HG02623 (cell line): ENCODE results near the gene GMDS.
"Not testable (repeated sequence)": the region's sequence is repeated elsewhere in the genome, so short reads cannot be mapped to it uniquely, and the experiment has no call there.

Experiments
- ATAC-seq: cut with Tn5 transposase; IDR thresholded peaks from one replicate; pipeline ENCODE4 v1.9.1; 2021; ENCODE audit warnings: moderate library complexity; ENCODE audit not compliant: unreplicated experiment

Gene GMDS

DNA sequence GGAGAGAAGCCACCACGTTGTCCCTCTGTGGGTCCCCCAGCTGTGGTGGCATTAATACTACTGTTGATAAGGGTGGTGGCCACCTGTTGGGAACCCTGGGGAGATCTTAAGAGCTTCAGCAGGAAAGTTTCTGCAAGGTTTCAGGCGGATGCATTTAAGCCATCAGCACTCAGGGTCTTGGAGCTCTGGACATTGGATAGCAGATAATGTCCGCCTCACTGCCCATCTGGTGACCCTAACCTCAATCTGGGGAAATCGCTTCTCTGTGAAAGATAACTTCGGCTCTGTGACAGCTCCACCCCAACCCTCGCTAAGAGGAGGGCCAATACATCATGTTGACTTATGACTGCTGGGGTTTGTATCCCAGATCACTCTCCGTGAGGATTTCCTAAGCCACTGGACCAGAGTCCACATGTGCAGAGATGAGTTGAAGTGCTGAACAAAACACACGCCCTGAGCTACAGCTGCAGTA lies 542.8 kb downstream of the GMDS start:
- ATAC-seq: no peak

- ATAC-seq: no peak
These were observed 543.6 kb downstream of the GMDS start for GRCh38 chr6:1701668-1702353.

- ATAC-seq: no peak
These were observed 545.0 kb downstream of the GMDS start for GRCh38 chr6:1700278-1700967.

DNA sequence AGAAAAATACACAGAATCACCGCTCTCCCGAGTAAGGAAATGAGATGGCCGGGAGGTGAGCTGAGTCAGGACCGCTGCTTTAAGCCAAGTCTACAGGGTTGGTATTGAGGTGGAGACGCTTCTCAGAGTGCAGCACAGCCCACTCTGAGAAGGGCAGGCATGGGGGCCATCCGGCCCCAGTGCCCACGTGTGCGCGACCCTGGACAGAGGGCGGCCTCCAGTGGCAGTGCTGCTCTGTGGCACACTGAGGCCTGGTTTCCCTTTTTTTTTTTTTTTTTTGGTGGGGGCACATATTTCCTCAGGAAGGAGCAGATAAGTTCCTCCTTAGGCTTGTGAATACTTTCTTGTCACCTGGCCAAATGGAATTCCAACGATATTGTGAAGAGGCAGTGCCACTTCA lies 546.9 kb downstream of the GMDS start:
- no peak for ATAC-seq

GRCh38 chr6:1697688-1698351 lies 547.6 kb downstream of the GMDS start:
- ATAC-seq: no peak

GRCh38 chr6:1696463-1696850 lies 548.9 kb downstream of the GMDS start:
- no peak for ATAC-seq

DNA sequence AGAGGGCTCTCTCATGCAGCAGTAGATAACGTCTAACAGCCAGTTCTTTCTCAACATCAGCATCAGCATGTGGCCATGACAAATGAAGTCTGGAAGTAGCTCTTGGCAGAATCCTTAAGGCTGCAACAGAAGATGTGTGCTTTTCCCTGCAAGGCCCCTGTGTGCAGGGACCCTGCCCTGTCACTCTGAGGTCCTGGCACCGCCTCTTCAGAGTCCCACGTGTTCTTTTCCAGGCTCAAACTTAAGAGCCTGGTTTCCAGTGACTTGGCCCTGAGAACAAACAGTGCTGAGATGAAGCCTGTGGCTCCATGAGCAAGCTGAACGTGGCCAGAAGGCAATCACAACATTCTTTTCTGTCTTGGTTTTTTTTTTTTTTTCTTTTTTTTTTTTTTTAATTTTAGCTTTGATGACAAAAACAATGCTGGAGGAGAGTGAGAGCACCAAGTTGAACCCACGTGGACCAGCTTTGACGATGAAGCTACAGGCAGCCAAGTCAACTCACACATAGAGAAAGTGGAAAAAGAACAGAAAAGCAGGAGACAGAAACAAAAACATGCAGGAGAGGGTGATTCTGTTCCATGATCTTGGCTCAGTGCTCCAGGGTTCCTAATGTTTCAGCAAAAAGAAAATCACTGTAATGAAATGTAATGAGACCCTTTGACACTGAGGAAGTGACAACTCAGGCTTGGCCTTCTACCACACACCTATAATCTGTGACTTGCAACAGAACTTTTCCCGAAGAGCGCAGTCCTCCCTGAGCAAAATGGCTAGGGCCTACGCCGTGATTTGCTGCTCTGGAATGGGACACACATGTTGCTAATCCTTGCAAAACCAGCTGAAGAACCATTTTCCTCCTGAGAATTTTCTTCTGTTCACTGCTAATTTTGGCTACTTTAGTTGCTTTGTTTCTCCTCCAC lies 549.6 kb downstream of the GMDS start:
- no peak for ATAC-seq

DNA sequence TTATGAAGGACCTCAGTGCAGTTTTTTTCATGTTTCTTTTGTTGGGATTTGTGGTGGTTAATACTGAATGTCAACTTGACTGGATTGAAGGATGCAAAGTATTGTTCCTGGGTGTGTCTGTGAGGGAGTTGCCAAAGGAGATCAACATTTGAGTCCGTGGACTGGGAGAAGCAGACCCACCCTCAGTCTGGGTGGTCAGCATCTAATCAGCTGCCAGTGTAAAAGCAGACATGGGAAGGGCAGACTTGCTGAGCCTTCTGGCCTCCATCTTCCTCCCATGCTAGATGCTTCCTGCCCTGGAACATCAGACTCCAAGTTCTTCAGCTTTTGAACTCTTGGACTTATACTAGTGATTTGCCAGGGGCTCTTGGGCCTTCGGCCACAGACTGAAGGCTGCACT lies 553.6 kb downstream of the GMDS start:
- not testable (repeated sequence) for ATAC-seq

GRCh38 chr6:1690656-1691055 lies 554.7 kb downstream of the GMDS start:
- ATAC-seq: not testable (repeated sequence)

- ATAC-seq: no peak
These were observed 556.3 kb downstream of the GMDS start for GRCh38 chr6:1689141-1689540.

DNA sequence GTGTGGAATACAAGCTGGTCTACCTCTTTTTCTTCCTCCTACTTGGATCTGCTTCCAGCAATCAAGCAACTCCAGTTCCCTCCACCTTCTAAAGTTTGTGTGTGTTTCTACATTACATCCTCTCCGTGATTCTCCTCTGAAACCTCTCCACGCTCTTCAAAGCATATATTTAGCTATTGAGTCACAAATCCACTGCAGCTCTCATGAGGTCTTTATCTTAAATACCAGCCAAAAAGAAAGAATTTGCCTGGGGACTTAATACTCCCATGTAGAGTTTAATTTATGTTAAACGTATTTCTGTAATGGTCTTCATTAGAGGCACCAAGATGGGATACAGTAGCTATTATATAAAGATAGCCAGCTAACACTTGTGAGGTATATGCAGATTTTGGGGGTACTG lies 557.0 kb downstream of the GMDS start:
- no peak for ATAC-seq

- no peak for ATAC-seq
These were observed 558.0 kb downstream of the GMDS start for GRCh38 chr6:1687402-1687801.

DNA sequence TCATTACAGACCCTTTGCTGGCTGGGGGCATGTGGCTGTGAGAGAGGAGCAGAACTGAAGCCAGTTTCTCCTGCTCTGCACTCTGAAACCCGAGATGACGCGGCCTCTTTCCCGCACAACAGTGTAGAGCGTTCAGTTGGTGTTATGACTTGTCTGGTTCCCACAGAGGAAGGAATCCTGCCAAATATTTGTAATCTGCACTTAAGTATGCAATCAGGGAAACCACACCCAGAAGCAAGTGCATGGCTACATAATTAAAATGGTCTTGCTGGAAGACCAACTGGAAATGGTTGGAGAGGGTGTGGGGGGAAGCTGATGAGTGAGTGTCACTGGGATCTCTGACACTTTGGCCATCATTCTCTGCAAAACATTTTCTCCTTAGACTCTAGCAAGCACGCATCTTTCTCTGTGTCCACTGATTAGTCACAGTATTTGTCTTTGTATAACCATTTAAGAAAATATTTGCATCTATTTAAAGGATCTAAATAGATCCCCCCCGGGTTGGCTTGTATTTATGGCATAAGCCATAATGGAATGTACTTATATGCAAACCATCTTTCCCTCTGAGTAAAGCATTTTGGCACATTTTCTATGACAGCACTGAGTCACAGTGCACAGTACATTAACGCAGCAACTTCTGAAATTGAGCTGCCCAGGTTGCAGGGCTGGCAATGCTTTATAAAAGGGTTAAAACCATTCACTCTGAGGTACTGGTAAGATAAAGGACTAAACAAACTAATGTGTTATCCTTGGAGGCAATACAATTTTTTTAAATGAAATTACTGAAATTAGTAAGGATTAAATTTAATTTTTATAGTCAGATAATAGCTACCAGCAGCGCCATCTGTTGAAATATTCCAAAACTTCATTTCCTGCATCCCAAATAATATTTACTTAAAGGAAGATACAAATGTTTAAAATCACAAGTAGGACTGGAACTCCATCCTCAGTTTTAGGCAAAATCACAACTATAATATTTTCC lies 559.0 kb downstream of the GMDS start:
- no peak for ATAC-seq

GRCh38 chr6:1679688-1680068 lies 565.7 kb downstream of the GMDS start:
- no peak for ATAC-seq

DNA sequence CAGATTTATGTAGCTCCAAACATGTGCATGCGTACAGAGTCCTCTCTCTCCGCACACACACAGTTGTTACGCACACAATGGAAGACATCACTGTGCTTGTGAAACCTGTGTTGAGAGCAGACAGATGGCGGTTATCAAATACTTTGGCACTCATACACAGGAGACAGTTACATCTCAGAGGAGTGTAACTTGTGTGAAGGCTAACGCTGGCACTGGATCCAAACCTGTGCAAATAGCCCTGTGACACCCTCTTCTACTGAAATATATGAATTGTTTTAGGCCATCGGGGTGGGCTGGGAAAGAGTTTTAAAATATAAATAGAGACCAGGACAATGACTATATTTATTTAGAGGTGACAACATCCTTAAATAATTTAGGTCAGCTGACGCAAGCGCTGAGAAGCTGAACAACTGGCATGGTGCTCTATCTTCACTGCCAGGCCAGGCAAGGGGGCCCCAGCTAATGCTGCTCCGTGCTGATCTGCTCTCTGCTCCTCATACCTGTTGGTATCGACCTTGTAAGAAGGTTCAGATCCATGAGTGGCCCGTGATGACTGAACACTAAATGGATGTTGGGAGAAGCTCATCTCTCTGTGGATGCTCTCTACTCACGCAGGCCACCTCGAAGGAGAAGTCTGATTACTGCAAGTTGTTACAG lies 566.2 kb downstream of the GMDS start:
- no peak for ATAC-seq

DNA sequence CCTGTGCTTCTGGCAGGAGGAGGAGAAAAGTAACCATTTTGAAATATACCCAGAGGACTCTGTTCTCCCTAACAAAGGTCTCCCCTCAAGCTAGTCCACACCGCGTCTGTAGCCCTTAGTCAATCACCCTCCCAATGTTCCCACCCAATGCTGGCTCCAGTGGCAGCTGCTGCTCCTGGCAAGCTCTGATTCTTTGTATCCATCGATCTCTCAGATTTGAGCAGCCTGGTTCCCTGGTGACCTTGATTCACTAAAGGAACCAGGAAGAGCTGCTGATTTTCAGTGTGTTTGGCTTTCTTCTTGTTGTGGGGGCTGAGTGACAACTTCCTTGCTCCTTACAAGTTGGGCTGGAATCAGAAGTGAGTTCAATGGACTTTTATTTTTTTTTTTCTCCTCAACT lies 567.2 kb downstream of the GMDS start:
- no peak for ATAC-seq

DNA sequence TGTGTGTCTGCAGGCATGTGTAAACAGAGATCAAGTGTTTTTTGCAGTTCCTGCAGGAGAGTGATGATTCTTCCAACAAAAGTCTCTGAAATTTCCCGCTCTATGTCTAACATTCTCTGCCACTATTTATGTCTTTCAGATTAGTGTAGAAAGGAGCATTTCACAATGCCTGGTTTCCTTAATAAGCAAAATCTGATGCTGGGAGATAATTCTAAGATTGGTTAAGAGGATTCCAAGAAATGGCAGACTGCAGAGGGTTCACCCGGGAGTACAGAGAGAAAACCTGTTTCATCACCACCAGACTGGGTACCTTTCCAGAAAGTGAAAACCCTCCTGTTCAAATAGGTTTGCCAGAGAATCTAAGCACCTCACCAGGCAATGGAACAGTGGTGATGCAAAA lies 573.0 kb downstream of the GMDS start:
- no peak for ATAC-seq

DNA sequence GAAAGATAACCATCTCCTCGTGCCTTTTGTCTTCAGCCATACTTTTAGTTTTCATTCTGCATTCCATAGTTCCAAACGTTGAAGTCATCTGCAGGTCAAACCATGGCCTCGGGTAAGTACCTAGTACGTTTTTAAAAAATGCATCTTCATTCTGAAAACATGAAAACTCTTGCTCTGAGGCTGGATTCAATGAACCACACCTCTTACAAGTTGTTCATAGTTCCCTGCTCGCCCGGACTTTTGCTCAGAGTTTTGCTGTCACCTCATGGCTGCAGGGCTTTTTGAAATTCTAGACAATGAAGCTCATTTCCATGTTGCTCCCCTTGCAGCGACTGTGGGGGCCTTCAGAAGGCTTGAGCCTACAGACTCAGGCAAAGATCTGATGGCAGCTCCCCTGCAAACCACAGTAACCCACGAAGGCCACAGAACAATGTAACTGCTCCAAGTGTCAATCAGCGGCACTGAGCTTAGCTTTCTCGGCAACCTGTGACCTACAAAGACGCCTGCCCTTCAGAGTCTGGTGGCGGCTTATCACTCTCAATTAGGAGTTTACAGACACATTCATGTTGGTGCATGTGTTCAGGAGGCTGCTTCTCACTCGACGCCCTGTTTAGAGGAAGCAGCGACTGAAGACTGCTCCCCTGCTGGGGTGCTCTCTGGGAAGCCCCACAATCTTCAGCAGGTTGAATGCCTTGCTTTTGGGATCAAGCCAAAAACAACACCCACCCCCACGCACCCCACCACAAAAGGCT lies 574.5 kb downstream of the GMDS start:
- no peak for ATAC-seq

GRCh38 chr6:1669996-1670395 lies 575.4 kb downstream of the GMDS start:
- no peak for ATAC-seq
